ENCODE results near the gene NGEF.

NGEF gene

GRCh38 chr2:233039212-233039845 is 26.3 kb upstream of the NGEF start:
- H3K27ac ChIP-seq (ENCODE audit: extremely low read depth, low read depth, low read length) = no peak overlapping the region
- no peaks in the 10 kb centered on the region for H3K36me3 ChIP-seq (ENCODE audit: control insufficient read depth in 2 of 2, insufficient read depth in 1 of 2, low read length in 2 of 2)
- TF ChIP-seq ZNF292 (tag by site-specific recombination; IDR thresholded peaks at IDR 0.05; ENCODE audit: borderline replicate concordance, low read depth) (no peak), ZNF175 (tag by site-specific recombination; IDR thresholded peaks at IDR 0.05) (no peak), ZNF639 (tag by site-specific recombination; IDR thresholded peaks at IDR 0.05) (no peak), ZNF549 (tag by site-specific recombination; IDR thresholded peaks at IDR 0.05) (no peak), ZNF341 (tag by site-specific recombination; IDR thresholded peaks at IDR 0.05; ENCODE audit: low read depth) (no peak), GLI2 (tag by site-specific recombination; IDR thresholded peaks at IDR 0.05; ENCODE audit: borderline replicate concordance, low read depth) (no peak), ZNF311 (tag by site-specific recombination; IDR thresholded peaks at IDR 0.05; ENCODE audit: borderline replicate concordance) (no peak), ZSCAN23 (tag by site-specific recombination; IDR thresholded peaks at IDR 0.05) (no peak), ZNF747 (tag by site-specific recombination; IDR thresholded peaks at IDR 0.05) (no peak), ZNF157 (tag by site-specific recombination; IDR thresholded peaks at IDR 0.05) (no peak), ZNF645 (tag by site-specific recombination; IDR thresholded peaks at IDR 0.05) (no peak), KLF1 (tag by site-specific recombination; IDR thresholded peaks at IDR 0.05) (no peak), ZNF791 (tag by site-specific recombination; IDR thresholded peaks at IDR 0.05) (no peak), ZFP69B (tag by site-specific recombination; IDR thresholded peaks at IDR 0.05) (no peak), ZNF184 (tag by site-specific recombination; IDR thresholded peaks at IDR 0.05) (no peak), ZIC2 (tag by site-specific recombination; IDR thresholded peaks at IDR 0.05) (no peak)
- TF ChIP-seq, protein P1, sequence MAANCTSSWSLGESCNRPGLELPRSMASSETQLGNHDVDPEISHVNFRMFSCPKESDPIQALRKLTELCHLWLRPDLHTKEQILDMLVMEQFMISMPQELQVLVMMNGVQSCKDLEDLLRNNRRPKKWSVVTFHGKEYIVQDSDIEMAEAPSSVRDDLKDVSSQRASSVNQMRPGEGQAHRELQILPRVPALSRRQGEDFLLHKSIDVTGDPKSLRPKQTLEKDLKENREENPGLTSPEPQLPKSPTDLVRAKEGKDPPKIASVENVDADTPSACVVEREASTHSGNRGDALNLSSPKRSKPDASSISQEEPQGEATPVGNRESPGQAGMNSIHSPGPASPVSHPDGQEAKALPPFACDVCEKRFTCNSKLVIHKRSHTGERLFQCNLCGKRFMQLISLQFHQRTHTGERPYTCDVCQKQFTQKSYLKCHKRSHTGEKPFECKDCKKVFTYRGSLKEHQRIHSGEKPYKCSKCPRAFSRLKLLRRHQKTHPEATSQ (tag by site-specific recombination; IDR thresholded peaks at IDR 0.05) = no peak
- TF ChIP-seq, protein P2, sequence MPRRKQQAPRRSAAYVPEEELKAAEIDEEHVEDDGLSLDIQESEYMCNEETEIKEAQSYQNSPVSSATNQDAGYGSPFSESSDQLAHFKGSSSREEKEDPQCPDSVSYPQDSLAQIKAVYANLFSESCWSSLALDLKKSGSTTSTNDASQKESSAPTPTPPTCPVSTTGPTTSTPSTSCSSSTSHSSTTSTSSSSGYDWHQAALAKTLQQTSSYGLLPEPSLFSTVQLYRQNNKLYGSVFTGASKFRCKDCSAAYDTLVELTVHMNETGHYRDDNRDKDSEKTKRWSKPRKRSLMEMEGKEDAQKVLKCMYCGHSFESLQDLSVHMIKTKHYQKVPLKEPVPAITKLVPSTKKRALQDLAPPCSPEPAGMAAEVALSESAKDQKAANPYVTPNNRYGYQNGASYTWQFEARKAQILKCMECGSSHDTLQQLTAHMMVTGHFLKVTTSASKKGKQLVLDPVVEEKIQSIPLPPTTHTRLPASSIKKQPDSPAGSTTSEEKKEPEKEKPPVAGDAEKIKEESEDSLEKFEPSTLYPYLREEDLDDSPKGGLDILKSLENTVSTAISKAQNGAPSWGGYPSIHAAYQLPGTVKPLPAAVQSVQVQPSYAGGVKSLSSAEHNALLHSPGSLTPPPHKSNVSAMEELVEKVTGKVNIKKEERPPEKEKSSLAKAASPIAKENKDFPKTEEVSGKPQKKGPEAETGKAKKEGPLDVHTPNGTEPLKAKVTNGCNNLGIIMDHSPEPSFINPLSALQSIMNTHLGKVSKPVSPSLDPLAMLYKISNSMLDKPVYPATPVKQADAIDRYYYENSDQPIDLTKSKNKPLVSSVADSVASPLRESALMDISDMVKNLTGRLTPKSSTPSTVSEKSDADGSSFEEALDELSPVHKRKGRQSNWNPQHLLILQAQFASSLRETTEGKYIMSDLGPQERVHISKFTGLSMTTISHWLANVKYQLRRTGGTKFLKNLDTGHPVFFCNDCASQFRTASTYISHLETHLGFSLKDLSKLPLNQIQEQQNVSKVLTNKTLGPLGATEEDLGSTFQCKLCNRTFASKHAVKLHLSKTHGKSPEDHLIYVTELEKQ (tag by site-specific recombination; IDR thresholded peaks at IDR 0.05; ENCODE audit: borderline replicate concordance) = no peak
- CTCF ChIA-PET = interaction anchor here (0.6 to 2.2 kb wide), 3 partner anchors 10 to 15 kb away, joined by 3 to 10 read pairs (median 3); no protein-coding TSS in a partner anchor
- POLR2A ChIA-PET = no interaction called here
- no peaks in the 10 kb centered on the region for H3K4me1 ChIP-seq (ENCODE audit: control insufficient read depth, insufficient read depth, low read length)
- no peaks in the 10 kb centered on the region for H3K9me3 ChIP-seq (ENCODE audit: control insufficient read depth, insufficient read depth, low read depth, low read length)
- H3K4me3 ChIP-seq (ENCODE audit: low read depth, low read length) = no peak overlapping the region

GRCh38 chr2:233037078-233037477 is 24.0 kb upstream of the NGEF start:
- H3K36me3 ChIP-seq (ENCODE audit: control insufficient read depth in 2 of 2, insufficient read depth in 1 of 2, low read length in 2 of 2) = no peaks in the 10 kb centered on the region
- H3K9me3 ChIP-seq (ENCODE audit: control insufficient read depth, insufficient read depth, low read depth, low read length) = no peaks in the 10 kb centered on the region
- H3K4me1 ChIP-seq (ENCODE audit: control insufficient read depth, insufficient read depth, low read length) = no peaks in the 10 kb centered on the region
- no peak for TF ChIP-seq ZNF274 (IDR thresholded peaks at IDR 0.05; ENCODE audit: low read length)
- no peak for TF ChIP-seq ZNF274 (tag by site-specific recombination; IDR thresholded peaks at IDR 0.05; ENCODE audit: borderline replicate concordance)
- TF ChIP-seq ZNF133 (tag by site-specific recombination; IDR thresholded peaks at IDR 0.05) = no peak
- no peak for TF ChIP-seq ZFHX2 (tag by site-specific recombination; conservative IDR thresholded peaks at IDR 0.05)
- no peak for TF ChIP-seq GFI1B (tag by site-specific recombination; IDR thresholded peaks at IDR 0.05)
- TF ChIP-seq ZNF366 (tag by site-specific recombination; conservative IDR thresholded peaks at IDR 0.05) = no peak
- CTCF ChIA-PET = interaction anchor here (0.9 kb wide), 1 partner anchor 8 kb away, joined by 3 read pairs; no protein-coding TSS in a partner anchor
- POLR2A ChIA-PET = no interaction called here
- no peak overlapping the region for H3K27ac ChIP-seq (ENCODE audit: extremely low read depth, low read depth, low read length)
- H3K4me3 ChIP-seq (ENCODE audit: low read depth, low read length) = no peak overlapping the region

All from HEK293 (cell line).